Mesodermal cell (in vitro differentiated cells): ENCODE measurements around the gene PLCL1.

ENCODE experiments used
- H3K27ac ChIP-seq: 2 replicates; pipeline ENCODE4 v1.7.0; 2013; ENCODE audit warnings: mild to moderate bottlenecking, low read depth, low read length, moderate library complexity; ENCODE audit not compliant: severe bottlenecking
- H3K36me3 ChIP-seq: 2 replicates; pipeline ENCODE4 v1.7.1; 2013; ENCODE audit warnings: mild to moderate bottlenecking, low read length, moderate library complexity; ENCODE audit not compliant: control insufficient read depth, insufficient read depth
- H3K4me1 ChIP-seq: one replicate; pipeline ENCODE4 v1.7.1; 2013; ENCODE audit warnings: mild to moderate bottlenecking, low read length; ENCODE audit not compliant: insufficient read depth, control insufficient read depth, poor library complexity, severe bottlenecking
- H3K4me3 ChIP-seq: 2 replicates; pipeline ENCODE4 v1.7.0; 2013; ENCODE audit warnings: low read length, control low read depth, mild to moderate bottlenecking; ENCODE audit not compliant: insufficient read depth, poor library complexity, severe bottlenecking; ENCODE audit errors: extremely low read depth
- H3K9me3 ChIP-seq: 2 replicates; pipeline ENCODE4 v1.7.1; 2013; ENCODE audit warnings: mild to moderate bottlenecking, low read length, moderate library complexity; ENCODE audit not compliant: control insufficient read depth
- WGBS, 2 experiments: methylation state at CpG; one replicate each; pipeline ENCODE4 v1.1.5; 2013; ENCODE audit warnings: missing lambda C conversion rate in 2 of 2; ENCODE audit not compliant: insufficient coverage in 2 of 2; 5-methylcytosine and 5-hydroxymethylcytosine counted together

PLCL1 gene

DNA sequence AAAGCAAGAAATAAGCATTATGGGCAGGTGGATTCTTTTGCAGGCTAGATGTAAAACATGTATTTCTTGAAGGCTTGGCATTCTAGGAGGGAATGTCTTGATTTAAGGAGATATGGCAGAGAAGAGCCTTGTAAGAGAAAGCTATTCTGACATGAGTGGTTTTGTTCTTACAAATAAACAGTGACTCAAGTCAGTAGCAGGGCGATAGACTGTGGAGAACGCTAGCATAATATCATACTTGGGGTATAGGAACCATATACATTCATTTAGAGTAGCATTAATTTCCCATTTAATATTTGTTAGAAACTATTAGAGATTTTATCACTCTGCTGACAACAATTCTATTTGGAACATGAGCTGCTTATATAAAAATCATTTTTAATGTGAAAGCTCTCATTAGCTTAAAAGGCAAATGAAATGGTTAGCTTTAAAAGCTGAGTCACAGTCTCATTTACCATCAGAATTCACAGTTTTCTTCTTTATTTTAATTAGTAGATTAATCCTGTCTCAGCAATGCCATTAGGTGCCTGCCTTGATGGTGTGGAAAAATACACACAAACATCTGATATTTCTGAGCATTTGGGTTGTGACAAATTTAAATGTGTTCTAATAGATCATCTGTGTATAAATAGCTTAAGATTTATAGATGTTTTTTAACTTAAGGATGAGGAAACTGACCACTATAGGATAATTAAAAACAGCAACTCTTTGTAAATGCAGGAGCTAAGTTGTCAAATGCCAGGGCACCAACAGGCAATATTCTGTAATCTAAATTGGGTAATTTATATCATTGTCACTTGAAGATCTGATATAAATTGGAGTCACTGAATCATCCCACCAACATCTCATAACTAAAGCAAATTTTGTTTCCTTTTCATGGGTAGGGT lies 276.7 kb downstream of the PLCL1 start:
- Histone ChIP-seq H3K4me1 (no peaks in the 10 kb centered on the region), H3K36me3 (peaks cover 4% of the 10 kb centered on the region), H3K4me3 (no peak overlapping the region), H3K27ac (no peak overlapping the region), H3K9me3 (no peaks in the 10 kb centered on the region)
- WGBS, 2 experiments, result no CpG with 5 or more reads among the region's 2 CpGs

DNA sequence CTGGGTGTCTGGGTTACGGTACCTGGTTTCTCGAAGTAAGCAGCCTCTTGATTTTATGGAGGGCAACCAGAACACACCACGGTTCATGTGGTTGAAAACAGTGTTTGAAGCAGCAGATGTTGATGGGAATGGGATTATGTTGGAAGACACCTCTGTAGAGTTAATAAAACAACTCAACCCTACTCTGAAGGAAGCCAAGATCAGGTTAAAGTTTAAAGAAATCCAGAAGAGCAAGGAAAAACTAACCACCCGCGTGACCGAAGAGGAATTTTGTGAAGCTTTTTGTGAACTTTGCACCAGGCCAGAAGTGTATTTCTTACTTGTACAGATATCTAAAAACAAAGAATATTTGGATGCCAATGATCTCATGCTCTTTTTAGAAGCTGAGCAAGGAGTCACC lies 279.8 kb downstream of the PLCL1 start:
- Histone ChIP-seq H3K4me3 (no peak overlapping the region), H3K27ac (no peak overlapping the region), H3K36me3 (peaks cover 4% of the 10 kb centered on the region), H3K4me1 (no peaks in the 10 kb centered on the region), H3K9me3 (no peaks in the 10 kb centered on the region)
- 90 to 100% methylated on average over 2 to 5 of the region's 6 CpGs for WGBS, 2 experiments

DNA sequence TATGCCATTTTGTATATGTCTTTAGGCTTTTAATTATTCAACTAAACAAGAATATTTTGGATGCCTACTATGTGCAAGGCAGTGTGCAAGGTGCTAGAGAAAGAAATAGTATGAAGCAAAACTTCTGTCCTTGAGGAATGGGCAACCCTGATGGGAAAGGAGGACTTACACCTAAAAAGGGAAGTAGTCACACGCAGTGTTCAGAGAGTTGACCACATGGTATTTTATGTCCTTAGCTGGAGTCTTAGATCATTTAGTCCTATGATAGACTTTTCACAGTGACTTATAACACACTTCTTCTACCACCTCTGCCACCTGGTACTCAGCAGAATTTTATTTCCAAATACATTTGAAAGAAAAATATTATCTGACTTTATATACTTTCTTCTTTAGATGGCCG lies 291.6 kb downstream of the PLCL1 start:
- Histone ChIP-seq H3K9me3 (no peaks in the 10 kb centered on the region), H3K4me1 (no peaks in the 10 kb centered on the region), H3K27ac (no peak overlapping the region), H3K4me3 (no peak overlapping the region), H3K36me3 (no peaks in the 10 kb centered on the region)
- no CpG with 5 or more reads among the region's 2 CpGs for WGBS, 2 experiments

DNA sequence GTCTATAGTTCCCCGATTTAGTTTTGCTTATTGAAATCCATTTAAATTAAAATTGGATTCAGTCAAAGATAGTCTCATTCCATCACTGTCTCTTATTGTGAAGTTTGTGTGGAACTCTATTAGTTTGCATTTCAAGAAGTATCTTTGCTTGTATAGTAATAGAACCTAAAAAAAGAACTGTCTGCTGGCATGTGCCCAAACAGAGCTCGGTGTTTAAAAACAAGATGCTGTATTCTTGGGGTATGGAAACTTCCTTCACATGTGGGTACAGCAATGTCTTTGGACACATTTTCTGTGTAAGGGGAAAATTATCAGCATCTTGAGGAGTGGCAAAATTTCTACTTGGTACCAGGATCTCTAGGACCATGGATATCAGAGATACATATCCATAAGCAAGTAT lies 292.6 kb downstream of the PLCL1 start:
- H3K27ac ChIP-seq, result no peak overlapping the region
- H3K36me3 ChIP-seq, result no peaks in the 10 kb centered on the region
- 100% methylated on average over 1 of the region's 2 CpGs; no CpG with 5 or more reads in 1 of the 2 experiments for WGBS, 2 experiments
- no peaks in the 10 kb centered on the region for H3K9me3 ChIP-seq
- H3K4me3 ChIP-seq, result no peak overlapping the region
- no peaks in the 10 kb centered on the region for H3K4me1 ChIP-seq

DNA sequence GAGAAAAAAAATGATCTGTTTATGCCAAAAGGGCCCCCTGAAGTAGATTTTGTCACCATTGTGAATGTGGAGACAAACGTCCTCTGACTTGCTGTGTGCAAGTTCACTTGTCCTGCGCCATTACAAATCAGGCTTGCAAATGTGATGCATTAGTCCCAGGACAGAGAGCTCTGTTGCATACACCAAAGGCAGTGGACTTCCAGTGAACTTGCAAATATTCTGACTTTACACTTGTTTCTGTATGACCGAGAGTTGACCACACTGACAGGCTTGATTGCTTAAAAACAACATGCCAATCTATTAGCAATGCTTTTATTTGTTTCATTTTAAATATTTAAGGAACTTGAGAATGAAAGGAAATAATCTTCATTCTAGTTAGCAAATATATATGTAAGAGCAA lies 293.2 kb downstream of the PLCL1 start:
- Histone ChIP-seq H3K36me3 (no peaks in the 10 kb centered on the region), H3K9me3 (no peaks in the 10 kb centered on the region), H3K27ac (no peak overlapping the region), H3K4me3 (no peak overlapping the region), H3K4me1 (no peaks in the 10 kb centered on the region)
- WGBS, 2 experiments, result 77 to 83% methylated on average over 2 of the region's 3 CpGs

DNA sequence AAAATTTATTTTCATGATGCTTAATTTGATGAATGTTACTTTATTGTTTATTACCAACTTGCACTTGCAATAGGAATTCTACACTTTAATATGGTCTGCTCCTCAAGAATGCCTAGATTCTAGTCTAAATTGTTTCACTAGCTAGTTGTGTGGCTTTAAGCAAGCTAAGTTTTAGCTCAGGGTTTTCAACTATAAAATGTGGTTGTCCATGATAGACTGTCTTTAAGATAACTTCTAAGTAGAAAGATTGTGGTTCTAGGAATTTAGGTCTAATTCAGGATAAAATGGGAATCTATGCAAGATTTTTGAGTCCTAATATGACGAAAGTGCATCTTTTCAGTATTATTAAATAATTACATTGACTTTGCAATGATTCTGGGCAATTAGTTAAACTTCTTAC lies 294.0 kb downstream of the PLCL1 start:
- H3K4me3 ChIP-seq, result no peak overlapping the region
- no peak overlapping the region for H3K27ac ChIP-seq
- no CpG with 5 or more reads among the region's 1 CpG for WGBS, 2 experiments
- H3K36me3 ChIP-seq, result no peaks in the 10 kb centered on the region
- no peaks in the 10 kb centered on the region for H3K9me3 ChIP-seq
- no peaks in the 10 kb centered on the region for H3K4me1 ChIP-seq

DNA sequence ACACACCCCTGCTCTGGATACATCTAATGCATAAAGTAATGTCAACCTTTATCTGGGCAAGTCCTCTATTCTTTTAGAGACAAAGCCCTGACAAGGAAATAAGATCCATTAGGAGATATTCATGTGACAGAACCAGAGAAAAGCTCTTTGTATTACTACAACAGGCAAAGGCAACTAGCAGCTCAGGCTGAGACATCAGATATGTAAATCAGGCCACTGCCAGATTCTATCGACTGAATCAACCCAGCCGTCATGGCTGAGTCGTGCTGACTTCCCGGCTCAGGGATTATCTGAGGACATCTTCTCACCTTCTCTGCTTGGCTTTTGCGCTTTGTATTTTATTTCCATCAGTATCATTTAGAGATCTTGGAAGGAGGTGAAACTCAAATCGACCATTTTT lies 294.5 kb downstream of the PLCL1 start:
- no peak overlapping the region for H3K4me3 ChIP-seq
- 20% methylated on average over 3 to 4 of the region's 6 CpGs for WGBS, 2 experiments
- no peaks in the 10 kb centered on the region for H3K4me1 ChIP-seq
- H3K9me3 ChIP-seq, result no peaks in the 10 kb centered on the region
- H3K36me3 ChIP-seq, result no peaks in the 10 kb centered on the region
- no peak overlapping the region for H3K27ac ChIP-seq

DNA sequence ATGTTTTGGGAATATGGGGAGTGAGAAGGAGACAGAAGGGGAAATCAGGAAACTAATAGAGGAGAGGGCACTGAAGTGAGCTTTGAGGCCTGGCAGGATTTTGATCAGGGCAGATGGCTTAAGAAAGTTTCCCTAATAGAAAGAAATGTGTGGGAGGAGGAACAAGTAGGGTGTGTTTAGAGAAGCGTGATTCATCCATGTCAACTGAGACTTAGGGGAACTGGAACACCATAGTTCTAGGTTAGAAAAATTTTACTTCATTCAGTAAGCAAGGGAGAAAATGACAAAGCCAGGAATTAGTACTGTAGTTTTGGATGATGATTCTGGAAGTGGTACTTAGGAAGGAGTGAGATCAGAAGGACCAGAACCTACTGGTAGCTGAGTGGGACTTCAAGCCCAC lies 296.0 kb downstream of the PLCL1 start:
- no peak overlapping the region for H3K27ac ChIP-seq
- WGBS, 2 experiments, result 100% methylated on average over 1 of the region's 1 CpG; no CpG with 5 or more reads in 1 of the 2 experiments
- no peak overlapping the region for H3K4me3 ChIP-seq
- H3K36me3 ChIP-seq, result no peaks in the 10 kb centered on the region
- no peaks in the 10 kb centered on the region for H3K9me3 ChIP-seq
- H3K4me1 ChIP-seq, result no peaks in the 10 kb centered on the region

DNA sequence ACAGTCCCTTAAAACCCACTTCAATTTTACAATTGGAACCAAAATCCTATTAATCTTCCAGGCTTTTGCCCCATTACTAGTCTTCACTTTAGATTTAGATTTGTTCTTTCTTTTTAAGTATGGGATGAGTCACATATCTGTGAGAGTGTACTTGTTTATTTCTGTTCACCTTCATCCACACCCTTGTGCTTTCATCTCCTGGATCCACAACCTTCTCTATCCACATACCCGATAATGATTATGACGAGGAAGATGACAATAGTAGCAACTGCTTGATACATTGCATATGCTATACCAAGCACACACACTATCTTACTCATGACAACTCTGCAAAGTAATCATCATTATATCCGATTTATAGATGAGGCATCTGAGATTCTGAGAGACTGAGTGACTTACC lies 297.3 kb downstream of the PLCL1 start:
- Histone ChIP-seq H3K9me3 (no peaks in the 10 kb centered on the region), H3K4me1 (no peaks in the 10 kb centered on the region), H3K27ac (no peak overlapping the region), H3K4me3 (no peak overlapping the region), H3K36me3 (no peaks in the 10 kb centered on the region)
- 90 to 100% methylated on average over 2 to 3 of the region's 3 CpGs for WGBS, 2 experiments

DNA sequence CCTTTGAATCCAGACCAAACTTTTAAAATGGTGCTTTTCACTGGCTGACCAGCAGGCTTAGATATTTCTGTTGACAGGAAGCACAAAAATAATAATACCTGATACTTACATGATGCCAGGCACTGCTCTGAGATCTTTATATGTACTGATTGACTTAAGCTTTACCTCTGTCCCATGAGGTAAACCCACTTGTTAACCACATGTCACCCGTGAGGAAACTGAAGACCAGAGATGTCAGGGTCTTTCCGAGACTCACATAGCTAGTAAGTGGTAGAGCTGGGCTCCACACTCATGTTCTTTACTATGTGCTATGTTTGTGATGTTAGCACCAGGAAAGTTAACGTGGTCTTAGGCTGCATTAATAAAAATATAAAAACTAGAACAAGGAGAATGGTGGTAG lies 297.7 kb downstream of the PLCL1 start:
- Histone ChIP-seq H3K9me3 (no peaks in the 10 kb centered on the region), H3K4me1 (no peaks in the 10 kb centered on the region), H3K4me3 (no peak overlapping the region), H3K27ac (no peak overlapping the region), H3K36me3 (no peaks in the 10 kb centered on the region)
- 83 to 88% methylated on average over 2 of the region's 3 CpGs for WGBS, 2 experiments

DNA sequence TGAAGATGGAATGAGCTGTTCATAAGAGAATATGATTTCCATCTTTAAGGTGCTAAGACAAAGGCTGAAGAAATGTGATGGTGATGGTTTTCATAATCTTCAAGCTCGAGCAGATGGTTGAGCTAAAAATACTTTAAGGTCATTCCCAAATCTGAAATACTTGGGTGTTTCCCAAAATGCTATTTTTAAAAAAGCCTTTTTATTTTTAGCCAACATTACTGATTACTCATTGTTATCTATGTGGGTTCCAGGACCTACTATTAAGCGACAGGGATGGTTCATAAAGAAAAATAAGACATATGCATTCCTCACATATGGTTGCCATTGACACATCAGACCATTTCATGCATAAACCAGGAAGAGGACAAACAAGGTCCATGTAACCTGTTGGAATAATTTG lies 298.5 kb downstream of the PLCL1 start:
- WGBS, 2 experiments, result 100% methylated on average over 1 of the region's 2 CpGs; no CpG with 5 or more reads in 1 of the 2 experiments
- Histone ChIP-seq H3K36me3 (no peaks in the 10 kb centered on the region), H3K9me3 (no peaks in the 10 kb centered on the region), H3K27ac (no peak overlapping the region), H3K4me1 (no peaks in the 10 kb centered on the region), H3K4me3 (no peak overlapping the region)
